Measurements from ENCODE around the gene SPNS3.

The SPNS3 gene

GRCh38 chr17:4472286-4472685 is 38.5 kb downstream of the SPNS3 start:
- DNase-seq = no peak

- DNase-seq = no peak
Measured at GRCh38 chr17:4474093-4474492, 40.4 kb downstream of the SPNS3 start.

- DNase-seq = no peak
Measured at GRCh38 chr17:4475001-4475400, 41.3 kb downstream of the SPNS3 start.

- no peak for DNase-seq
Measured at GRCh38 chr17:4475463-4475862, 41.7 kb downstream of the SPNS3 start.

GRCh38 chr17:4476017-4476416 is 42.3 kb downstream of the SPNS3 start:
- DNase-seq = no peak

- no peak for DNase-seq
Measured at GRCh38 chr17:4476511-4477070, 42.9 kb downstream of the SPNS3 start.

DNA sequence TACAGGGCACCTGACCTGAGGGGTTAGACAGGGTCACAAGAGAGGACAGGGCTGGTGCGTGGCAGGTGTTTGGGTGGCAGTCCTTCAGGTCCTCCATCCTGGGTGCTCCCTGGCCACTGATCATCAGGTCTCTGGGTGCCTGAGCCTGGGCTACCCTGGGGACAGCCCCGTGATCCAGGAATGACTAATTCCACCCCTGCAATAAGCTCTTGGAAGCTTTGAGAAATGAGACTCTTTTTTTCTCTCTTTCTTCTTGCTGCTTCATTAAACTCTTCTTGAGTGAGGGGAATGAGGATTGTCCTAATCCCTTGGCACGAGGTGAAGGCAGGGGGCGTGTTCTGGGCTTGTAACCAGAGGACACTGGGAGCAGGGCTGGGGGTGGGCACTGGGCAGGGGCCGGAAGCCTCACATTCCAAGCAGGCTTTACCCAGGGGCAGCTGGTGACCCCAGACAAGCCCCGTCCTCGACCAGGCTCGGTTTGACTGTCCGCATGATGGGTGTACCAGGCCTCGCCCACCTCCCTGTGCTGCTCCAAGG is 43.6 kb downstream of the SPNS3 start:
- DNase-seq = no peak

- DNase-seq = no peak
Measured at GRCh38 chr17:4478318-4478830, 44.6 kb downstream of the SPNS3 start.

DNA sequence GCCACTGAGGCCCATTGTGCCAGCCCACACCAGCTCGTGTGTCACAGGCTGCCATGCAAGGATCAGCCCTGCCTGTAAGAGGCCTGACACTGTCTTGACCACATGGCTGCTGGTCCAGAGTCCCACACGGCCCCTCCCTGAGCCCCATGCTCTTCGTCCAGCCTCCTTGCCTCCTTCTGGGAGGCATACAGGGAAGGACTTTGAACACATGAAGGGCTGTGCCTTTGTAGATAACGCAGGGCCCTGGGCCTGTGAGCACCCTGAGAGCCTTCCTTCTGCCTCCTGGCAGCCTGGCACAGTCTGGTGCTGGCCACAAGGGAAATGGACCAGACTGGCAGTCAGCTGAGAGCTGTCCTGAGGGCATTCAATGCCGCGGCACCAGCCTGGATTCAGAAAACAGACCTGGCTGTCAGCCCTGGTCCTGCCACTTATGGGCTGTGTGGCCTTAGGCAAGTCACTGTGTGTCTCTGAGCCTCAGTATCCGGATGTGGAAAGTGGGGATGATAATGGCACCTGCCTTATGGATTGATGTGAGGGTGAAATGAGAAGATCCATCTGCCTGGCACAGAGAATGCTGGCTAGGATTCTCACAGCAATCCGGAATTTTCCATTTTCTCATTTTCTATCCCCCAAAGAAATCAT is 45.7 kb downstream of the SPNS3 start:
- no peak for DNase-seq

DNA sequence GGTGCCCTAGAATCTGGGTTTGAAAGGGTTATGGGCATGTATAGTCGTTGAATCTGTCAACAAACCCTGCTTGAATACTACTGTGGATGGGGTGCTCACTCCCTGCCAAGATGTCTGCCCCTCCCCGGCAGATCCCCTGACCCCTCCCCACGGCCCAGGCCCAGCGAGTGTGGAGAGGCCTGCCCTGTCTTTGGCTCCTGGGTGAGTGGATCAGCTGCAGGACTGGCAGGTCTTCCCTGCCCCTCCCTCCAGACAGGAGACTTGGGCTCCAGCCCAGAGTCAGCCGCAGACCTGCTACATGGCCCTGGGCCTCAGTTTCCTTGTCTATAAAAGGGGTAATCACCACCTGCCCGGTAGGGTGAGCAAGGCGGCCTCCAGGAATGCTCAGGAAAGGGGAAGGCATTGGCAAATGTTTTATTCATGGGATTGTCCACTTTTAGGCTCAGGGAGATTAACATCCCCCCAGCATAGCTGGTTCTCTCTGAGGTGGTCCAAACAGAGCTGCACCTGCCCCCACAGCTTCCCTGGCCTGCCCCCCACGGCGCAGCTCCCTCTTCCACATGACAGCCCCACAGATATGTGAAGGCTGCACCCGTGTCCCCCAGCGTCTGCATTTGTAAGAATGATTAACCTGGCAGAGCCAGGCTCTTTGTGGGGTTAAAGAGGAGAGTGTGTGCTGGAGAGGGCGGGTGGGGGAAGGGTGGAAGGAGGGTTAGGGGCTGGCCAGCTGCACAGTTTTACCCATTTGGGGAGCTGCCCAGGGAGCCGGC is 46.4 kb downstream of the SPNS3 start:
- DNase-seq = no peak

DNA sequence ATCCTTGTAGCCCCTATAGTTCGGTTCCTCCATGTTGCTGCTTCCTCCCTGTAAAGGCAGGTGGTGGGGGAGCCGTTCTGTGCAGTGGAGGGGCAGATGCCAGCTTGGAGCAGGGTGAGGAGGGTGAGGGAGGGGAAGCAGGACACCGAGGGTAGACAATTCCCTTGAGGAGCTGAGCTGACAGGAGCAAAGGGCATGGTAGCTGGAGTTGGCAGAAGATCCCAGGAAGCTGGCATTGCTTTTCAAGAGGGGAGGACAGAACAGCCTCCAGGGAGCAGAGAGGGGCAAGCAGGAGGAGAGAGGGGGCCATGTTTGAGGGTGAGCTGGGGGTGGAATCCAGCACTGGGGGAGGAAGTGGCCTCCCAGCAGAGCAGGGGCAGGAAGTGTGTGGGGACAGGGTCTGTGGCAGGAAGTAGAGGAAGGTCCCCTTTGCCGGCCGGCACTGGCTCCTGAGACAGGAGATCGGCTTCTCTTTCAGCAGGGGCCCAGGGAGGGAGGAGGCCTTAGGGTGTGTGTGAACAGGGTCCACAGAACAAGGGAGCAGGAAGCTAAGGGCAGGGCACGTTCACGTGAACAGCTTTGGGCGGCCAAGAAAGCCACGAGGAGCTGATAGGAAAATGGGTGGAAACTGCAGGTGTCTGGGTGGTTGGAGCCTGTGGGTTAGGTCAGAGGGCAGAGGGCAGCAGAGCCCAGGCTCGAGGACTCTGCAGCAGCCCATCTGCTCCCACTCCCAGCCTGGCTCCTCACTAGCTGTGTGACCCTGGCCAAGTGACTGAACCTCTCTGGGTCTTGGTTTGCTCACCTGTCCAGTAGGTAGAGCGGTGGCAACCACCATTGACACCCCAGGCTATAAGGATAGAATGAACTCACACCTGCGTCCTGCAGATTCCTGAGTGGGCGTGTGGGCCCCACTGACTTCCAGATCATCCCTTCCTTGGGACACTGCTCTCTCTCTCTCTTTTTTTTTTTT is 47.5 kb downstream of the SPNS3 start:
- DNase-seq = peak; percentile 18 to 48

DNA sequence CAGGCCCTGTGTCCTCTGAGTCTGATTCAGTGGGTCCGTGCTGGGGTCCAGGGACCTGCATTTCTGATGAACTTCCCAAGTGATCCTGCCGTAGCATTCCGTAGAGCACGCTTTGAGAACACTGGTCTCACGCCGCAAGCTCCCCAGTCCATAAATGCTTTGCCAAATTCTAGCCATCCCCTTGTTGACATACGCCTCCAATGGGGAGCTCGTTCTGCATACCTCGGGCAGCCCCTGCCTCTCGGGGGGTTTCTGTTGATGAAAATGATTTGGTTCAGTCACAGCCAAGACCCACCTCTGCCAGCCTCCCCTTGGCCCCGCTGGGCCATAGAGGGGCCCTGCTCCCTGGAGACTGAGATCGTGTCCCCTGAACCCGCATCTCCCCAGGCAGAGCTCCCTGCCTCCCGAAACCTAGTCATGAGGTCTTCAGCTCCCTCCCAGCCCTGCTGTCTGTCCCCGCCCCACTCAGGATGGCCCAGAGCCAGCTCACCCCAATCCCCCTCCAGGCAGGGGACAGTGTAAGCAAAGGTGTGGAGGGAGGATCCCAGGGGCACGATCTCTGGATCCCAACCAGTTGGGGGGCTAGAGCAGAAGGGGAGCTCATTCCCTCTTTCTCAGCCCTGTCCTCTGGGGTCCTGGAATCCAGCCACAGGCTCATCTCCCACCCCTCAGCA is 48.7 kb downstream of the SPNS3 start:
- no peak for DNase-seq

GRCh38 chr17:4483012-4483840 is 49.5 kb downstream of the SPNS3 start:
- no peak for DNase-seq

DNA sequence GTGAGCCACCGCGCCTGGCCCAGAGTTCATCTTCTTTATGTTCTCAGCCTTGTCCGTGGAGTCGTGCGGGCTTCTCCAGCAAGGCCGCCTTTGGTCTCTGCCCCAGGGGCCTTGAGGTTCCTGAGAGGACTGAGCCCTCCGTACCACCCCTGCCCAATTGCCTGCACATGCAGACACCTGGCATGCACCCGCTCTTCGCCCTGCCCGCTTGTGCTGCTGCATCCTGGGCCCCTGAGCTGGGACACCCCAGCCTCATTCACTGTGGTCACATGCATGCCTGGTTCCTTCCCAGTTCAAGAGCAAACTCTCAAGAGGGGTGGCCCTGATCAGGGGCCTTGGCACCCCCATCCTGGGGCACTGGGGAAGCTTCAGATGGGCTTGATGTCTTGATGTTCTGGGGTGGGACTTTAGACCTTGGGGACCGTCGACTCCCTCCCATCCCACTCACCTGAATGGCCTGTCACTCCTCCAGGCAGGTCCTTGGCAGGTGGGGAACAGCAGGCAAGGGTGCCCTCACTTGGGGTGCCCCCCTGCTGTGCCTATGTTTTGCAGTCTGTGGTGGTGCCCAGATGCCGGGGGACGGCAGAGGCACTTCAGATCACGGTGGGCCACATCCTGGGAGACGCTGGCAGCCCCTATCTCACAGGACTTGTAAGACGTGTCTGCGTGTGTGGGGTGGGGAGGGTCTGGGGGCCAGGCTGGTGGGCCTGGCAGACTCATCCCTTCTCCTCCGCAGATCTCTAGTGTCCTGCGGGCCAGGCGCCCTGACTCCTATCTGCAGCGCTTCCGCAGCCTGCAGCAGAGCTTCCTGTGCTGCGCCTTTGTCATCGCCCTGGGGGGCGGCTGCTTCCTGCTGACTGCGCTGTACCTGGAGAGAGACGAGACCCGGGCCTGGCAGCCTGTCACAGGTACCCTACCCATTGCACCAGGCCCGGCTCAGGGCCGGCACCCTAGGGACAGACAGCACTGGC is 52.2 kb downstream of the SPNS3 start:
- DNase-seq = peak in 1 of 2 donors; percentile 52

DNA sequence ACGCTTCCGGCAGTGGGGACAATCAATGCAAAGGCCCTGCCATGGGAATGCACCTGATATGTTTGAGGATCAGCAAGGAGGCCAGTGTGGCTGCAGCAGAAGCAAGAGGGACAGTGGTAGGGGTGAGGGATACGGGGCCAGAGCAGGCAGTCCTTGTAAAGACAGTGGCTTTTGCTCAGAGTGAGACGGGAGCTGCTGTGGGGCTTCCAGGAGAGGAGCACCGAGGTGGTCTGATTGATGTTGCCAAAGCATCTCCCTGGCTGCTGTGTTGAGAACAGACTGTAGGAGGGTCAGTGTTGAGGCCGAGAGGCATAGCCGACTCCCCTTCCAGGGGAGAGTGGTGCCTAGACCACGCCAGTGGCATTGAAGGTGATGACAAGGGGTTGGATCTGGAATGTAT is 53.6 kb downstream of the SPNS3 start:
- no peak for DNase-seq

- DNase-seq = no peak
Measured at GRCh38 chr17:4487820-4488716, 54.3 kb downstream of the SPNS3 start.

DNA sequence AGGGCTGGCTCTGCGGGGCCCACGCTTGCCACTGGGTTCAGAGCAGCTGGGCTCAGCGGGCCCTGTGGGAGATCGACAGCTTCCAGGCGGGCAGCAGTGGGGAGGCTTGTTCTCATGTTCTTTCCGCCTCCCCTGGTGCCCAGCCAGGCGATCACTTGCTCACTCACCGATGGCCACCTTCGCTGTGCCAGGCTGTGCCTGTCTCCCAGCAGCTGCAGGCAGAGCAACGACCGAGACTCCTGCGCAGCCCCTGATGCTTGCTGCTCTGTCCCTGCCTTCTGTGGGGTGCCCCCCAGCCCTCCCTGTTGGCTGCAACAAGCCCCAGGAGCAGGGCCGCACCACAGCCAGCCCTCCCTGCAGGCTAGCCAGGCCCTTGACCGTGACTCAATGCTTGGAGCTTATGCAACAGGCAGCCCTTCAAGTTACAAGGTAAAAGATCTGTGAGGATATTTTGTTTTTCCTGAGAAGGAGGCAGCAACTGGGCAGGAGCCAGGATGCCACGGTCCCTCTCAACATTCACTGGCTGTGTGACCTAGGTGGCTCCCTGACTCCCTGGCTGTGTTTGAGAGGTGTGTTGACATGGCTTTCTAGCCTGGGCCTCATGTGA is 55.4 kb downstream of the SPNS3 start:
- DNase-seq = no peak

DNA sequence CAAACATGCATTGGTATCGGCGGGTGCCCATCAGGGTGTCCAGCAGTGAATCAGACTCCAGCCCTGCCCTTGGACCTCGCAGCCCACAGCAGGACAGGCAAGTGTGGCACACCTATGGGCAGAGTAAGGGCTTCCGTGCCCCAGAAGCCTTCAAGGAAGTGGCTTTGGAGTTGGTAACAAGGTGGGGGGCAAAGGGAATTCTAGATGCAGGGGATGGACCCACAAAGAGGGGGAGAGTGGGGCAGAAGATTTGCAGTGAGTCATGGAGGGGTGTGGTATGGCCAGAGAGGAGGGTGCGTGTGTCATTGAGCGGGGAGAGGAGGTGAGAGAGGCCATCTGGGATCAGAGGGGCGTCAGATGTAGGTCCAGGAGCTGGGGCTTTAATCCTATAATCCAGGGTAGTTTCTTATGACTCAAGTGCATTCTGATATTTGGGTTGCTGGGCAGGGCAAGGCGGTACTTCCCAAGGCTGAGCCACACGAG is 56.4 kb downstream of the SPNS3 start:
- no peak for DNase-seq
